SU-DHL-6 (cell line): ENCODE measurements around the gene ITGB8.

Experiments used
- H2AFZ ChIP-seq: fragments of 200-600 bp; sonication (generic); 2 replicates; pipeline ENCODE4 v1.6.1; 2014; ENCODE audit warnings: low read depth, mild to moderate bottlenecking, moderate library complexity, mixed read lengths, antibody characterized with exemption, low read length; ENCODE audit not compliant: severe bottlenecking
- H3F3A ChIP-seq: fragments of 200-600 bp; shearing (Covaris generic); 2 replicates; pipeline ENCODE4 v1.6.0; 2016; ENCODE audit warnings: antibody characterized with exemption, mild to moderate bottlenecking; ENCODE audit not compliant: insufficient read depth
- H3K27ac ChIP-seq: fragments of 200-600 bp; sonication (generic); 2 replicates; pipeline ENCODE4 v1.5.1; 2016; ENCODE audit warnings: low read depth, mild to moderate bottlenecking, low read length, moderate library complexity, mixed read lengths
- H3K27me3 ChIP-seq: fragments of 200-600 bp; sonication (generic), shearing (Covaris generic); 2 replicates; pipeline ENCODE4 v1.6.0; 2014; ENCODE audit warnings: mild to moderate bottlenecking, low read length
- H3K36me3 ChIP-seq: fragments of 200-600 bp; sonication (generic); 2 replicates; pipeline ENCODE4 v1.6.1; 2014; ENCODE audit warnings: mild to moderate bottlenecking, low read length, mixed read lengths
- H3K4me2 ChIP-seq: fragments of 300-600, 200-600 bp; shearing (Covaris generic), sonication (generic); 2 replicates; pipeline ENCODE4 v1.6.0; 2014; ENCODE audit warnings: low read length, low read depth, mild to moderate bottlenecking; ENCODE audit not compliant: poor library complexity, severe bottlenecking
- H3K4me3 ChIP-seq: fragments of 200-600 bp; sonication (generic); 2 replicates; pipeline ENCODE4 v1.5.1; 2014; ENCODE audit warnings: antibody characterized with exemption, low read length, mild to moderate bottlenecking, mixed read lengths; ENCODE audit not compliant: insufficient read depth, poor library complexity, severe bottlenecking
- H3K79me2 ChIP-seq: fragments of 200-600 bp; sonication (generic); 2 replicates; pipeline ENCODE4 v1.6.1; 2014; ENCODE audit warnings: mild to moderate bottlenecking, low read length, moderate library complexity; ENCODE audit not compliant: insufficient read depth
- H3K9ac ChIP-seq: fragments of 200-600 bp; sonication (generic); 2 replicates; pipeline ENCODE4 v1.7.0; 2014; ENCODE audit warnings: mild to moderate bottlenecking, low read length
- H3K9me2 ChIP-seq: fragments of 200-600 bp; sonication (generic); replicated peaks from 2 replicates; pipeline ENCODE4 v1.6.1; 2014; ENCODE audit warnings: low read length; ENCODE audit not compliant: insufficient read depth
- H3K9me3 ChIP-seq: fragments of 200-600 bp; sonication (generic); 2 replicates; pipeline ENCODE4 v1.6.1; 2014; ENCODE audit warnings: low read length, mixed read lengths; ENCODE audit not compliant: insufficient read depth
- H4K20me1 ChIP-seq: fragments of 200-600 bp; sonication (generic); 2 replicates; pipeline ENCODE4 v1.6.1; 2014; ENCODE audit warnings: low read depth, mild to moderate bottlenecking, antibody characterized with exemption, low read length, moderate library complexity, mixed read lengths
- CTCF ChIP-seq: fragments of 200-600 bp; sonication (generic); IDR thresholded peaks from one replicate; pipeline ENCODE4 v1.5.1; 2017; ENCODE audit warnings: antibody characterized with exemption, mild to moderate bottlenecking, low read length, moderate library complexity; ENCODE audit not compliant: insufficient read depth, poor library complexity, severe bottlenecking
- EZH2phosphoT487 ChIP-seq: fragments of 200-600 bp; sonication (generic), shearing (Covaris generic); conservative IDR thresholded peaks from 2 replicates; pipeline ENCODE4 v1.6.1; 2018; ENCODE audit warnings: mild to moderate bottlenecking, antibody characterized with exemption, low read length, moderate library complexity, mixed read lengths

The ITGB8 gene

GRCh38 chr7:20346577-20346976, 15.9 kb downstream of the ITGB8 start:
- Histone ChIP-seq H3K27me3 (no peaks in the 10 kb centered on the region), H3K79me2 (no peaks in the 10 kb centered on the region), H3K9me3 (no peaks in the 10 kb centered on the region), H3K27ac (no peak overlapping the region), H3K36me3 (no peaks in the 10 kb centered on the region), H3K9me2 (no peaks in the 10 kb centered on the region), H3K9ac (no peak overlapping the region), H3K4me2 (no peak overlapping the region), H2AFZ (no peak overlapping the region), H3F3A (no peaks in the 10 kb centered on the region), H4K20me1 (no peaks in the 10 kb centered on the region), H3K4me3 (no peak overlapping the region)
- TF ChIP-seq EZH2phosphoT487 (no peak), CTCF (no peak)

- H3K9me2 ChIP-seq = no peaks in the 10 kb centered on the region
- no peak overlapping the region for H3K4me2 ChIP-seq
- no peaks in the 10 kb centered on the region for H3K9me3 ChIP-seq
- H3K27me3 ChIP-seq = no peaks in the 10 kb centered on the region
- H3F3A ChIP-seq = no peaks in the 10 kb centered on the region
- H3K79me2 ChIP-seq = no peaks in the 10 kb centered on the region
- H3K4me3 ChIP-seq = no peak overlapping the region
- no peak overlapping the region for H2AFZ ChIP-seq
- H3K9ac ChIP-seq = no peak overlapping the region
- no peak overlapping the region for H3K27ac ChIP-seq
- H4K20me1 ChIP-seq = no peaks in the 10 kb centered on the region
- no peaks in the 10 kb centered on the region for H3K36me3 ChIP-seq
- TF ChIP-seq EZH2phosphoT487 (no peak), CTCF (no peak)
These were observed 17.0 kb downstream of the ITGB8 start for GRCh38 chr7:20347680-20348079.

GRCh38 chr7:20348125-20348807, 17.6 kb downstream of the ITGB8 start:
- no peak overlapping the region for H3K9ac ChIP-seq
- H3K79me2 ChIP-seq = no peaks in the 10 kb centered on the region
- no peaks in the 10 kb centered on the region for H3K36me3 ChIP-seq
- H2AFZ ChIP-seq = no peak overlapping the region
- H3K4me2 ChIP-seq = no peak overlapping the region
- no peak overlapping the region for H3K4me3 ChIP-seq
- no peak for TF ChIP-seq EZH2phosphoT487
- TF ChIP-seq CTCF = no peak
- no peaks in the 10 kb centered on the region for H3K27me3 ChIP-seq
- H3K9me3 ChIP-seq = no peaks in the 10 kb centered on the region
- H3F3A ChIP-seq = no peaks in the 10 kb centered on the region
- H4K20me1 ChIP-seq = no peaks in the 10 kb centered on the region
- H3K27ac ChIP-seq = no peak overlapping the region
- H3K9me2 ChIP-seq = no peaks in the 10 kb centered on the region
